Activated CD4-positive, alpha-beta T cell treated with anti-CD3 and anti-CD28 coated beads, Interleukin-2, amount 50 U/mL, for 4 hours (primary cell): ENCODE data around the gene ZNF385B.

Experiments used
- DNase-seq, 2 experiments: peaks; one replicate each; pipeline ENCODE4 v3.0.0-alpha.2; 2020

Gene ZNF385B

DNA sequence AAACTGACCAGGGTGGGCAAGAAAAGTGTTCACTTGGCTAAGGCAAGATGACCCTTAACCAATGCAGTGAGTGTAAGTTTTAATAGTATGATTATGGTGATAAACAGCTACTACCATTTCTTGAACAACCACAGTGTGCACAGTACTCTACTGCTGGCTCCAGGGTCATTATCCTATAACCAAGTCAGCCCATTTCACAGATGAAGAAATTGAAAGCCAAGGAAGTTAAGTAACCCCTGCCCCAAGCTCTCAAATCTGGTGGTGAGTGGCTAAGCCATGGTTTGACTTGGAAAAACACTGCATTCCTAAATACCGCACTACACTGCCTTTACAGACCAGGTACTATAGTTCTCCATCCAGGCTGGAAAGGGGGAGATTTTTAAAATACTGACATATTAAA is 5.7 kb downstream of the ZNF385B start:
- DNase-seq, result no peak

GRCh38 chr2:179854891-179855290 is 6.5 kb downstream of the ZNF385B start:
- no peak for DNase-seq

GRCh38 chr2:179853108-179853507 is 8.3 kb downstream of the ZNF385B start:
- no peak for DNase-seq

DNA sequence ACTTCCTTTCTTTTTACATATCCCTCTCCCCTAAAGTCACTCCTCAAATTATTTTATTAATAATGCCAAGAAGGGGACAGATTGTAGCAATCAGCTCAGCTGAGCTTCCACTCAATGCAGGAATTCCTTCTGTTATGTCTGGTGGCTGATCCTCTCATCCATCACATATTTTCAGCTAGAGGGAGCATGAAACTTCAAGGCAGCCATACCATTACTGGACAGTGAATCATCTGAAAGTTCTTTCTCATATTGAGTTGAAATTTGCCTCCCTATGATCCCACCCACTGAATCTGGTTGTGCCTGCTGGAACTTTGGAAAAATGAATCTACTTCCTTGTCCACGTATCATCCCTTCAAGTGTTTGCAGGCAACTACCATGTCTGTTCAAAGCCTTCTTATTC is 11.2 kb downstream of the ZNF385B start:
- DNase-seq, result no peak

GRCh38 chr2:179849719-179850118 is 11.7 kb downstream of the ZNF385B start:
- no peak for DNase-seq

DNA sequence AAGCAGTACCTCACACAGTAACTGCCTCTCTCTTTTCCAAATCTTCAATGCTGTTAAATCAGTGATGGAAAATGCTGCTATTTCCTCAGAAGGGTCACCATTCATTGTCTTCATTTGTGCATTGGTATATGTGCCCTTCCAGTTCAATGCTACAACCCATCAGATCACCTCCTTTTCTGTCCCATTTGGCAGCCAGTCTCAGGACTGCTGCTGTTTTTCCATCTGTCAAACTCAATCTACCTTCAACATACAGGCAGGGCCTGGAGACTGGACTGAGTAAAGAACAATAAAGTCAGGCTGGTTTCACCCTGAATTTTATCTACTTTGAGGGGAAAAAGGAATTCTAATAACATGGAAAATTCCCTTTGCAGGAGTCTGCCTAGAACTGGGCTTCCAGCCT is 17.9 kb downstream of the ZNF385B start:
- no peak for DNase-seq

DNA sequence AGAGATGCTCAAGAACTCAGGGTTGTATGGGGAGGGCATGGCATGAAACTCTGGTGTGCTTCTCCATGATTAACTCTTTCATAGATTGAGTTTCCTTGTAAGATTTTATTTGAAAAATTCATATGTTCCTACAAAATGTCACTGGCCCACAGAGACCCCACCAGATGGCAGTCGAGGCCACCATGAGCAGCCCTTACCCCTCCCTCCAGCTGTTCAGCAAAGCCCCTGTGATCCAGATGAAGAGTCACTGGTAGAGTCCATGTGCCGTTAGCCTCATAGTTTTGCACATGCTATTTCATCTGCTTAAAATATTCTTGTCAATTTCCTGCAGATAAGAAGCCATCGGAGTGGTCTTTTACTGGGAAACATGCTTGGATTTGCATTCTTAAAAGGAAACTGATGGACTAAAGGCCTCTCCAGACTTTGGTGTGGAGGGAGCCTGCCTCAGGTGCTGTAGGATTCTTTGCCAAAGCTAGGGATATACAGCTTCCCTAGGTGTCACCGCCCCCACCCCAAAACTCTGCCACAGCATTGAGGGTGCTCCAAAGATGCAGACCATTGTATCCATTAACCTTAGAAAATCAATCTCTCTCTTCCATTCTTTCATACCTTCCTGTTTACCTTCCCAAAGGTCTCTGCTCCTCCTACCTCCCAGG is 18.8 kb downstream of the ZNF385B start:
- no peak for DNase-seq

DNA sequence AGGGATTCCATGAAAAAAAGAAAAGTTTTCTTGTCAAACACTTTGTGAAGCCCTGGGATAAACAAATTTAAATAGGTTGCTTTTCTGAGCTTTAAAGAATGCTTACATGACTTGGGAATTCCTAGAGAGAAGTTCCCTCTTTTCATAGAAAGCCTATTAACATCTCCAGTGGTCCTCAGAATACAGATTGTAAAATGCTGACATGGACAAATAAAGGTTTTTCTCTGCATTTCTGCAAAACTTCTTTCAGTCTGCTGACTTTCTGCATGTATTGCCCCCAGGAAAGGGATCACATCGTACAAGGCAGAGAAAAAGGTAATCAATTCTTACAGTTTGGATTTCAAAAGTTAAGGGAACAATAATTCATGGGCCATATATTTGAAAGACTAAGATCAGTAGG is 20.6 kb downstream of the ZNF385B start:
- no peak for DNase-seq

DNA sequence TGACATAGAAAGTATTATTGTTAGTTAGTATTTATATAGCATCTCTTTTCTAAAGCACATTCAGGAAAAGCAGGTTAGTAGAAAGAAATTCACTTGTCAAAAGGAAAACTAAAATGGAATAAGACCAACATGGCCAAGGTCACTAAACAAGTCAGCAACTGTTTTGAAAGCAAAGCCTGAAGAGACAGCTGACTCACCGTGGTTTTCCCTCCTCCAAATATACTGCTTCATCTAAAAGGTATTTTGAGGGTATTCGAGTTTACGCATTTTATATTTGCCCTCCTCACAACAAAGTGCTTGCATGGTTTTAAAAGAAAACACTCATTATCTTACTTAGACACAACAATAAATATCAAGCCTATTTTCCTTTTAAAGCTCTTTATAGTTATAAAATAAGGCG is 24.0 kb downstream of the ZNF385B start:
- DNase-seq, result no peak

DNA sequence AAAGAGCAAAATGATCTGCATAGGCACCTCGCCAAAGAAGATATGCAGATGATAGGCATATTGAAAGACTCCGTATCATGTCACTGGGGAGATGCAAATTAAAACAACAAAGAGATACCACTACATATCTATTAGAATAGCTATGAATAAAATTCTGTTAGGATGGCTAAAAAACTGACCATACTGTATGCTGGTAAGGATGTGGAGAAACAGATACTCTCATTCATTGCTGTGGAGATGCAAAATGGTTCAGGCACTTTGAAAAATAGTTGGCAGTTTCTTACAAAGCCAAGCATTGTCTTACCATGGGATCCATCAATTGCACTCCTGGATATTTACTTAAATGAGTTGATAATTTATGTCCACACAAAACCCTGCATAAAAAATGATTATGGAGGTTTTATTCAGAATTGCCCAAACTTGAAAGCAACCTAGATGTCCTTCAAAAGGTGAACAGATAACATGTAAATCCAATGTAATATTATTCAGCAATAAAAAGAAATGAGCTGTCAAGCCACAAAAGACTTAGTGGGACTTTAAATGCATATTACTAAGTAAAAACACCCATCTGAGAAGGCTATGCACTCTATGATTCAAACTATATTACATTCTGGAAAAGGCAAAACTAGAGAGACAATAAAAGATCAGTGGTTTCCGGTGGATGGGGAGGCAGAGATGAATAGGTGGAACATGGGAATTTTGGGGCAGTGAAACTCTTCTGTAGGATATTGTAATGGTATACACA is 31.2 kb downstream of the ZNF385B start:
- DNase-seq, result no peak

- no peak for DNase-seq
Observed at GRCh38 chr2:179826297-179826696, 35.1 kb downstream of the ZNF385B start.

- no peak for DNase-seq
Observed at GRCh38 chr2:179825494-179825893, 35.9 kb downstream of the ZNF385B start.

- DNase-seq, result no peak
Observed at GRCh38 chr2:179824961-179825360, 36.5 kb downstream of the ZNF385B start.

DNA sequence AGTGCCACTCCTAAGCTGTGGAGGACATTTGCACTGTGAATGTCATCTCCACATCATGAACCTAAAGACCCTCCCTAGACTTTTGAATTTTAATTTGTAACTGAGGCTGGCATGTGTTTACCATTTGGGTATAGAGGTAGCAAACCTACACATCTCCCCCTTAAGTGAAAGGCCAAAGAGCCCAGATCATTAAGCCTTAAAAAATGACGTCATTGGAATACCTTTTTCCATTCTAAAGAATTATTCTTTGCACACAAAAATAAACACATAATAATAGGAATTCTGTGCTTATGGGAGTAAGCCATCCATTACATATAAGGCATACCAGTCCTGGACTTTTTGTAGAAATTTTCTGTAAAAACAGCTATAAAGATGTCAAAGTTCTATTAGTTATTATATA is 38.9 kb downstream of the ZNF385B start:
- no peak for DNase-seq

DNA sequence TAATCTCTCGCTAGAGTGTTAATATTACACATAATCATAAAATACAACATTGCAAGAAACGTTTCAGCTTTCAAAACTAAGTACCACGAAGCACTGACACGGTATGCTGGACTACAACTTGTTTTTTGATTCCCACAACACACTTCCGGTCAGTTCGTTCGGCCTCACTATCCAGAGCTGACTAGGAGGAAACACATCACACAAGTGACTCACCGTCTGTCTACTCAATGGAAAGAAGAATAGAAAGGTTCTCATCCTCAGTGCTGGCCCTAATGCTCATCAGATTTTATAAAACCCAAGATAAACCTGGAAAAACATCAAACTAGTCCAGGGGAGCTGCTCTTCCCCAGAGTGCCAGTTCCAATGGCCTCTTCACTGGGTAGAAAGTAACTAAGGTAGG is 42.9 kb downstream of the ZNF385B start:
- no peak for DNase-seq

DNA sequence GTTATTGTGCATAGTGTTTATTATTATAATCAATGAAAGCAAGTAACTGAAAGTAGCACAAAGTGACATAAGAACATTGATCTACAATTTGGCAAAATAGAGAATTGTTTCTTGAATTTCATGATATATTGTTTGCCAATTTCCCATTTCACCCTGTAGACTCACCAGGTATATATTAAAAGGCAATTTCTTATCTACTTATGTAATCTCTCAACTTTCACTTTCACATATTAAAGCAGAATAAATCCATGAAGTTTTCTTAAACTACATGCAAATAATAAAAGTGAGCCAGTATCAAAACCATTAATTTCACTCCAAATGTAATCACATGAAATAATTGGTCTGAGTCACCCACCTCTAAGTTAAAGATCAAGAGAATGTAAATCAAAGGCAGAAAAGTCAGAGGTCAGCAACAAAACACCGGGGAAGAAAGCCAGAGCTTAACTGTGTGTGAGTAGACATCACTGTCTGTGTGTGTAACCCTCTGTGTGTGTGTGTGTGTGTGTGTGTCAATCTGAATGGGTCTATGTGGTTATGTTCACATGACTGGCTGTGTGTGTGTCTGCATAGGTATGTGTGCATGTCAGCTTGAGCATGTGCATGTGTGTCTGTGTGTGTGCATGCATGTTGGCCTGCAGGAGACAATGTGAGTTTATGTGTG is 44.1 kb downstream of the ZNF385B start:
- DNase-seq, result no peak

GRCh38 chr2:179814050-179814449 is 47.4 kb downstream of the ZNF385B start:
- DNase-seq, result no peak

- no peak for DNase-seq
Observed at GRCh38 chr2:179812501-179812900, 48.9 kb downstream of the ZNF385B start.

DNA sequence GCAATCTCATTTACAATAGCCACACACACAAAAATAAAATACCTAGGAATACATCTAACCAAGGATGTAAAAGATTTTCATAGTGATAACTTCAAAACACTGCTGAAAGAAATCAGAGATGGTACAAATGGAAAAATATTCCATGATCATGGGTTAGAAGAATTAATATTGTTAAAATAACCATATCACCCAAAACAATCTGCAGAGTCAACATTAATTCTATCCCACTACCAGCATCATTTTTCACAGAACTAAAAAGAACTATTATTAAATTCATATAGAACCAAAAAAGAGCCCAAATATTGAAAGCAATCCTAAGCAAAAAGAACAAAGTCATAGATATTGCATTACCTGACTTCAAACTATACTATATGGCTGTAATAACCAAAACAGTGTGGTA is 50.4 kb downstream of the ZNF385B start:
- no peak for DNase-seq

GRCh38 chr2:179809606-179810005 is 51.8 kb downstream of the ZNF385B start:
- no peak for DNase-seq

DNA sequence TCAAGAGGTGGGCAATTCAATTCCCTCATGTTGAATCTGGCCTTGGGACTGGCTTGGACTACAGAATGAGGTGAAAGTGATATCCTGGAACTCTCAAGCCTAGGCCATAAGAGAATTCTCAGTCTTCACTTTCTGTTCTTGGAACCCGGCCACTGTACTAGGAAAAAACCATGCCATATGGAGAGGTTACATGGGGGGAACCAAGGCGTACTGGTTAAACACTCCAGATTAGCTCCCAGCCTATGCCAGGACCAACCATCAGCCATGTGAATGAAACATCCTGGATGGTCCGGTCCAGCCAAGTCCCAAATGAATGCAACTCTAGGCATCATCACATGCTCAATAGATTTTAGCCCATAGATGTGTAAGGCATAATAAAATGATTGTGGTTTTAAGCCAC is 56.4 kb downstream of the ZNF385B start:
- DNase-seq, result no peak

DNA sequence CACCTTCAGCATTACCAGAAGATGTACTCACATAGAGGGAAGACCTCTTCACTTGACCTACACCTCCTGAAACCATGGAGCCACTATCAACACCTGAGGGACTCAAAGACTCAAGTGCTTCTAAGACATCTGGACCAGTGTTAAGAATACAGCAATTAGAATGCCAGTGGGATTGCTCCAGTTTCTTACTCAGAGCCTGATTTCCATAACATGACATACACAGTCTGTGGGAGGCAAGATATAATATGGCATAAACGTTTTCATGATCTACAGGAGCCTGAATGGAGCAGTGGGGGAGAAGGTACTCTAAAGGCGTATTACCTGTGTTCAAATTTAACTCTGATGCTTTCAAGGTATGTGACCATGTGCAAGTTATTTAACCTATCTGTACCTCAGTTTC is 57.2 kb downstream of the ZNF385B start:
- no peak for DNase-seq

DNA sequence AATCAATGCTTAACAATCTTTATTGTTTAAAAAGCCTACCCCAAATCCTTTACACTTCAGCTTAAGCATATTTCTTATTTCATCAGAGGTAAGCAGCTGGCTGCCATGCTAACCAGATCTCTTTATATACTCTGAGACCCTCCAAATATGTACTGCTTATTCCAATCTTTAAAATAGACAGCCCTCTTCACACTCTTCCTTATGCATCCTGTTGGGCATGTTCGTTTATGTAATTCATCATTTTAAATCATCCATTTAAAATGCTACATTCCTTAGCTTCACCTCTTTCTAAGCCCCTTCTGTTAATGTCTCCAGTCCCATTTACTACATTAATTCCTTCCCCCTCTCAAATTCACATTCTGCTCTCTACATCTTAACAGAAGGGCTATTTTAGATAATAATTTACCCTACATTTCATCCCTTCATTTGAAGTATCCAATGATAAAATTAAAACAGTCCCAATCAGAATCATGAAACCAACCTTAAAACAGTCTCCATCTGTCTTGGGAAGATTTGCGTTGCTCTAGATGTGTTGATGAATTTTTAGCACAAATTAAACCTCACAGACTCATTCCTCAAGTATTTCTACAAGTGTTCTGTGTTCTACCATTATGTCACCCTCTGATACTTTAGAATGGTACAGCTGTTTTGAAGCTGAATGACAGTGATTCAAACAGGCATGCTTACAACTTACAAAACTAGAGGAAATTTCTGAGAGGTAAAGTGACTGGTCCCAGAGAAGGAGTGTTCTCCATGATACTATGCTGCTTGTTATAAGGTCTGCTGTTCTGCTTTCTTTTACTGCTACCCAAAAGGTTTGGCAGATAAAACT is 59.1 kb downstream of the ZNF385B start:
- no peak for DNase-seq
